GM18502 (cell line): ENCODE measurements around the gene ZKSCAN4.
A peak's percentile ranks its signal among the peaks of the same experiment; 100 is the strongest.

Experiments used
- ATAC-seq: cut with Tn5 transposase; IDR thresholded peaks from one replicate; pipeline ENCODE4 v1.9.1; 2021; ENCODE audit warnings: mild to moderate bottlenecking; ENCODE audit not compliant: unreplicated experiment, poor library complexity

Gene ZKSCAN4

GRCh38 chr6:28211840-28212509 is 40.1 kb downstream of the ZKSCAN4 start:
- peak; percentile 34 for ATAC-seq

GRCh38 chr6:28209753-28210535 is 42.1 kb downstream of the ZKSCAN4 start:
- no peak for ATAC-seq

GRCh38 chr6:28208111-28208659 is 43.9 kb downstream of the ZKSCAN4 start:
- ATAC-seq: no peak

- ATAC-seq: no peak
Measured at GRCh38 chr6:28207510-28208110, 44.5 kb downstream of the ZKSCAN4 start.

- no peak for ATAC-seq
Measured at GRCh38 chr6:28206928-28207509, 45.0 kb downstream of the ZKSCAN4 start.

GRCh38 chr6:28206527-28206926 is 45.5 kb downstream of the ZKSCAN4 start:
- no peak for ATAC-seq

- no peak for ATAC-seq
Measured at GRCh38 chr6:28205879-28206278, 46.2 kb downstream of the ZKSCAN4 start.

- no peak for ATAC-seq
Measured at GRCh38 chr6:28203201-28203600, 48.9 kb downstream of the ZKSCAN4 start.

- ATAC-seq: no peak
Measured at GRCh38 chr6:28200020-28200419, 52.0 kb downstream of the ZKSCAN4 start.
